ENCODE measurements around the gene NCAM1. TPM values are rescaled to one million over a fixed set of nuclear protein-coding genes. Genes with fewer than 3 reads are reported as not detected.

The NCAM1 gene
- total RNA-seq, 1 donor, result 9.6 TPM

GRCh38 chr11:112989198-112989597 lies 28.0 kb downstream of the NCAM1 start:
- Histone ChIP-seq H3K4me3 (ENCODE audit: low read length) (no peak overlapping the region), H3K4me1 (ENCODE audit: insufficient read depth, low read length) (no peaks in the 10 kb centered on the region), H3K9me3 (ENCODE audit: low read depth, low read length) (peaks cover 30% of the 10 kb centered on the region), H3K27me3 (ENCODE audit: insufficient read depth, low read length) (no peaks in the 10 kb centered on the region)

DNA sequence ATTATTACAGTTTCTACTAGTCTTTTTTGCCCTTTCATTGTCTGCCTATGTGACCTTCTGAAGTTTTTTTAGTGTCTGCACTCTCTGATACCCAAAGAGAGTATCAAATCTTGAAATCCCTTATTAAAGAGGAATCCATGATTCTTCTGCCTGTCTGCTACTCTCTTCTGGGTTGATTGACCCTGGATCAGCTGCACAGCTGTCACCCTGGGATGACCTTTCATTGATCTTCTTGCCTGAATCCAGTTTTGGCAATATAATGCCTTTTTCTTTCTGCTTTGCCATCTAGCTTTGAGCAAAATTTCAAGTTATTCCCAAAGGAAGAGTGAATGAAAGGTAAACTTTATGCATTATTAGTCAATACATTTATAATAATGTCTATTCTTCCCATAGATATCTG lies 32.6 kb downstream of the NCAM1 start:
- Histone ChIP-seq H3K27me3 (ENCODE audit: insufficient read depth, low read length) (peaks cover 3% of the 10 kb centered on the region), H3K9me3 (ENCODE audit: low read depth, low read length) (peaks cover 8% of the 10 kb centered on the region), H3K4me1 (ENCODE audit: insufficient read depth, low read length) (no peaks in the 10 kb centered on the region), H3K4me3 (ENCODE audit: low read length) (no peak overlapping the region)

DNA sequence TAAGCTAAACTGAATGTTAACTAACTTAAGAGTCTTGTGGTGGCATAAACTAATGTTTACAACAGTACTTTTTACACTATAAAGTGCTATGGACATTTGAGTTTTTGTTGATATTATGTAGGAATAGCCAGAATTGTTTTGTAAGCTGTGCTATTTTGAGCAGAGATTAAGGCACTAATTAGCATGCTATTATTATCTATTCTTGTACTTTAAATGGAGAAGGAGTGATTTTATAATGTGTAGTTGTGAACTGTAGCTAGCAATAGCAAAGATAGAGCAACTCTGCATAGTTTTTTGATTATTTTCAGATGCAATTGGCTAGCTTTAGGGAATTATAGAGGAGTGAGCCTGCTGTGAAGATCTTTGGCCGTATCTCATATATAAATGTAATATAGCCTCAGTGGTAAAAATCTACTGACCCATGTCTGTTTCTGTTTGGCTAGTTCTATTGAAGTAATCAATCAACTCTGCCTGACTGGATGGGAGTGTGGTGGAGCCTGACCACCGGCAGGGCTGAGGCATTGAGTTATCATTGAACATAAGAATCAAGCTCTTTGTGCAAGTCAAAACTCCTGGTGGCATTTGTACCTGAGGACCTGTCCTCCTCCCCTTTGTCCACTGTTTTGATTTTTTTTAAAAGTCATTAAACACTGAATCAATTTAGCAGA lies 34.3 kb downstream of the NCAM1 start:
- peaks cover 3% of the 10 kb centered on the region for H3K27me3 ChIP-seq (ENCODE audit: insufficient read depth, low read length)
- H3K4me3 ChIP-seq (ENCODE audit: low read length), result no peak overlapping the region
- no peaks in the 10 kb centered on the region for H3K4me1 ChIP-seq (ENCODE audit: insufficient read depth, low read length)
- H3K9me3 ChIP-seq (ENCODE audit: low read depth, low read length), result no peaks in the 10 kb centered on the region

DNA sequence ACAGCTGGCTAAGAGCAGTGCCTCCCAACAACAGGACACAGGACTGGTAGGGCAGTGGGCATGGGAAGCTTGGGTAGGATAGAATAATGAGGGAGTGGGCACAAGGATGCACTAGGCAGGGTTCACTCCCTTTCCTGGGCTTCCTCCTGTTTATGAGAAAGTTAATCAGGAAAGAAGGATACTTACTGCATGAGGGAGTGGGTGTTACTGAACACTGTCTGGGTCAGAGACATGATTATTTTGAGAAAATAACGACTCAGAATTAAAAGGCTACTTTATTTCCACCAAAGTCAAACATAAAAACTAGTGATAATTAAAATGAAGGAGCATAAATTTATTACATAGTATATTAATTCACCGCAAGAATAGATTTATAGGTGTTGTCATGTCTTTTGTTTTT lies 35.8 kb downstream of the NCAM1 start:
- Histone ChIP-seq H3K4me1 (ENCODE audit: insufficient read depth, low read length) (no peaks in the 10 kb centered on the region), H3K4me3 (ENCODE audit: low read length) (no peak overlapping the region), H3K9me3 (ENCODE audit: low read depth, low read length) (no peaks in the 10 kb centered on the region), H3K27me3 (ENCODE audit: insufficient read depth, low read length) (peaks cover 3% of the 10 kb centered on the region)

DNA sequence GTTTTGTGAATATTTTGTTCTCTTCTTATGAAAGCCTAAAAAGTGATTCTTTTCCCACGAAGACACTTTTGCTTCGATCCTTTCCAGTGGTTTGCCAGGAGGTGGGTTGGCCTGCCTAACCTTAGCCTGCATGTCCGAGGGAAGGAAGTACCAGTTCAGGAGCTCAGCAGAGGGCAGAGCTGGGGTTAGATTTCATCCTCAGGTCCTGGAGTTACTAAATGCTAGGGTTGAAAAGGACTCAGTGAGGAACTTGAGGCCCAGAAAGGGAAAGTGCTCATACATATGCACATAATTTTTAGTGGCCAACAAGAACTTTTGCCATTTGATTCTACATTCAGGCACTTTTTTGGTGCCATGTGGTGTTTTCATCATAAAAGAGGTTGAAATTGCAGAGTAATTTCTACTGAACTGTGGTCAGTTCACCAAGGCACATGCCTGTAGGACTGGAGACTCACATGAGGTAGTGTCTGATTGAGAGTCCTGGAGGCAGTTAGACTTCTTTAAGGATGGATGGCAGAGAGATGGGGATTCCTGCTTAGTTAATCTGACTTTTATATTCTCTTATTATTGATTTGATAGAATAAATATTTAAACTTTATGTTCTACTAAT lies 36.7 kb downstream of the NCAM1 start:
- H3K9me3 ChIP-seq (ENCODE audit: low read depth, low read length), result no peaks in the 10 kb centered on the region
- H3K4me1 ChIP-seq (ENCODE audit: insufficient read depth, low read length), result no peaks in the 10 kb centered on the region
- H3K27me3 ChIP-seq (ENCODE audit: insufficient read depth, low read length), result peaks cover 3% of the 10 kb centered on the region
- no peak overlapping the region for H3K4me3 ChIP-seq (ENCODE audit: low read length)

- Histone ChIP-seq H3K4me1 (ENCODE audit: insufficient read depth, low read length) (no peaks in the 10 kb centered on the region), H3K27me3 (ENCODE audit: insufficient read depth, low read length) (peaks cover 3% of the 10 kb centered on the region), H3K9me3 (ENCODE audit: low read depth, low read length) (no peaks in the 10 kb centered on the region), H3K4me3 (ENCODE audit: low read length) (no peak overlapping the region)
Measured at GRCh38 chr11:112999520-112999919, 38.3 kb downstream of the NCAM1 start.

DNA sequence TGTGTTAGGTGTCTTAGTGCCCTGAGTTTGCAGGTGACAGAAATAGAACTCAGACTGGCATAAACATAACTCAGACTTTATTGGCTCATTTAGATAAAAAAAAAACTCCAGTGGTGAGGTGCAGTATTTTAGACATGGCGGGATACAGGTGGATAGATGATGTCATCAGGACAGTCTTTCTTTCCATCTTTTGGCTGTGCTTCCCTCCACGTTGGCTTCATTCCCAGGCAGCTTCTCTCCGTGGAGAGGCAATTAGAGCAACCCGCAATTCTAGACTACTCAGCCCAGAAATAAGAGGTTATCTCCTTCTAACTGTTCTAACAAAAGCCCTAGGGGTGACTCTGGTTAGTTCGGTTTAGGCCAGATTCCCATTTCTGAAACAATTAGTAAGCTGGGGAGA lies 40.5 kb downstream of the NCAM1 start:
- Histone ChIP-seq H3K27me3 (ENCODE audit: insufficient read depth, low read length) (no peaks in the 10 kb centered on the region), H3K4me1 (ENCODE audit: insufficient read depth, low read length) (no peaks in the 10 kb centered on the region), H3K9me3 (ENCODE audit: low read depth, low read length) (no peaks in the 10 kb centered on the region), H3K4me3 (ENCODE audit: low read length) (no peak overlapping the region)

DNA sequence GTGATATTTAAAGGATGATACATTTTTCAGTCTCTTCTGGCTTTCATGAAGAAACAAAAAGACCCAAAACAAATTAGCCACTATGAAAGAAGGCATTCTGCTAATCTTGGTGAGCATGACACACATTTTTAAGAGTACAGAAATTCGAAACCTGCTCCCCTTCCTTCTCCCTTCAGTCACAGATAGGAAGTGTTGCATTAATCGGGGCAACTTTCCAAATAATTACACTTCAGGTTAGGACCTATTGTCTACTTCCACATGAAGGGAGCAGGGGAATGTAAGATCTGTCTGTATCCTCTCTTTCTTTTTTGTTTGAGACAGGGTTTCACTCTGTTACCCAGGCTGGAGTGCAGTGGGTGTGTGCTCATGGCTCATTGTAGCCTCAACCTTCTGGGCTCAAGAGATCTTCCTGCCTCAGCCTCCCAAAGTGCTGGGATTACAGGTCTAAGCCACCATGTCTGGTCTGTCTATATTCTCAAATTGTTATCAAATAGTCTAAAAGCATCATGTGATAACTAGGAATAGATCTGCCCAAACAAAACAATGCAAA lies 45.8 kb downstream of the NCAM1 start:
- Histone ChIP-seq H3K4me3 (ENCODE audit: low read length) (no peak overlapping the region), H3K27me3 (ENCODE audit: insufficient read depth, low read length) (no peaks in the 10 kb centered on the region), H3K4me1 (ENCODE audit: insufficient read depth, low read length) (no peaks in the 10 kb centered on the region), H3K9me3 (ENCODE audit: low read depth, low read length) (no peaks in the 10 kb centered on the region)

DNA sequence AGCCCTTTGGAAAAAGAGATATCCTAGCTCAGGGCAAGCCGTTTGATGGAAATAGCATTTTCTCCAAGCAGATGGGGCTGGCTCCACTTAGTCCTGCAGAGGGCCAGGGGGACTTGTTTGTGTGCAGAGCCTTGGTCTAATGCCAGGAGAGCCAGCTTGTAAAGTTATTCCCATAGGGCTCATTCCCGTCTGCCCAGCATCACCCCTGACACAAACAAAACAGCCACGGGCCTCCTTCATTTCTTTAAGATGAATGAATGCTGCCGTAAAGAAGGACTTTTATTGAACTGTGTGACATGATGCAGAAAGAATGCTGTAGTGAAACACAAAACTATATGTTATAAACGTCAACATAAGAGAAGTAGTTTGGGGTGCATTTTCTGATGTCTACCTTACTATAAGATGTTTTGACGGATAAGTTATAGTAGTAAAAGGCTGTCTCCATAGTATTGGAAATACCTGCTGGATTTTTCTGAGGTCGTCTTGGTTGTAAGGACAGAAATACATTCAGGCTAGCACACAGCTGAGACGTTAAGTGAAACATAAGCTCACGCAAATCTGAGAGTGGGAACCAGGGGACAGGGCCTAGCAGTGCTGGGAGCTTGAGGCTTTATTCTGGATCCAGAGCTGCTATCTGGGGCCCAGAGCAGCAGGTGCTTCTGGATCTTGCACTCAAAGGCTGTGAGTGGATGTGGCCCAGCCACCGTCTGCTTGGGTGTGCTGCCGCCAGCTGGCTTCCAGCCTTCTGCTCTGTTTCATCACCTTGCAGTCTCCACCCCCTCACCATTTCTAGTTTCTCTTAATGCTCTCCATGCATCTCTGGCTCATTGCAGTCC lies 53.3 kb downstream of the NCAM1 start:
- no peaks in the 10 kb centered on the region for H3K27me3 ChIP-seq (ENCODE audit: insufficient read depth, low read length)
- H3K4me3 ChIP-seq (ENCODE audit: low read length), result no peak overlapping the region
- H3K9me3 ChIP-seq (ENCODE audit: low read depth, low read length), result no peaks in the 10 kb centered on the region
- H3K4me1 ChIP-seq (ENCODE audit: insufficient read depth, low read length), result no peaks in the 10 kb centered on the region

DNA sequence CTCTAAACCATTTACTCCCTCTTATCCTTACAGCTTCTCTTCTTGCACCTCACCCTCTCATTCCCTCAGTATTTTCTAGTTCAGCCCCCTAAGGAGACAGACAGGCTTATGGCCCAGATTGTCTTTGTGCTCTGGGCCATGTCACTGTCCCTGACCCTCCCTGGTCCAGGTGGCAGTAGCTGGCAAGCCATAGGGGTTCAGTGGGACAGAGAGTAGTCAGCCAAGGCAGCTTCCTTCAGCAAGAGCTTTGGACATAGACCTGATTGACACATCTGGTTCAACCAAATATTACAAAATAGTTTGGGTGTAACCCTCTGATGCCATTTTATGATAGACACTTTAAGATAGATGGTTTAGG lies 53.9 kb downstream of the NCAM1 start:
- no peak overlapping the region for H3K4me3 ChIP-seq (ENCODE audit: low read length)
- H3K9me3 ChIP-seq (ENCODE audit: low read depth, low read length), result no peaks in the 10 kb centered on the region
- H3K4me1 ChIP-seq (ENCODE audit: insufficient read depth, low read length), result peaks cover 2% of the 10 kb centered on the region
- no peaks in the 10 kb centered on the region for H3K27me3 ChIP-seq (ENCODE audit: insufficient read depth, low read length)

GRCh38 chr11:113016905-113017304 lies 55.7 kb downstream of the NCAM1 start:
- peaks cover 6% of the 10 kb centered on the region for H3K4me1 ChIP-seq (ENCODE audit: insufficient read depth, low read length)
- no peak overlapping the region for H3K4me3 ChIP-seq (ENCODE audit: low read length)
- H3K27me3 ChIP-seq (ENCODE audit: insufficient read depth, low read length), result no peaks in the 10 kb centered on the region
- H3K9me3 ChIP-seq (ENCODE audit: low read depth, low read length), result no peaks in the 10 kb centered on the region

- Histone ChIP-seq H3K27me3 (ENCODE audit: insufficient read depth, low read length) (no peaks in the 10 kb centered on the region), H3K4me1 (ENCODE audit: insufficient read depth, low read length) (peaks cover 6% of the 10 kb centered on the region), H3K9me3 (ENCODE audit: low read depth, low read length) (no peaks in the 10 kb centered on the region)
Measured at GRCh38 chr11:113018913-113019312, 57.7 kb downstream of the NCAM1 start.

DNA sequence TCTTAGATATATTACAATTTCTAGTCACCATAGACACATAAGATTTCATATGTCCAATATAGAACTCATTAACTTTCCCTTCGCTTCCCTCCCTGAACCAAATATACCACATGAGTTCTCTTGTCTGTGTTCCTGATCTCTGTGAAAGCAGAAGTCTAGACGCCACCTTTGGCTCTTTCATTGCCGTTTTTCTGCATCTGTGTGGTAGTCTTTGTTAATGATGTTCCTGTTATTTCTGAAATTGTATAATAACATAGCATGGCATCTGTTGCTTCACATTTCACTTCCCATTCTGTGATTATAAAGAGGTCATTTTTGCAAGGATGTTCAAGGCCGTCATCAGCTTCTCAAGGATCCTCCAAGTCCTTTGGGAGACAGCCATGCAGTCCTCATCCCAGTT lies 58.5 kb downstream of the NCAM1 start:
- no peaks in the 10 kb centered on the region for H3K9me3 ChIP-seq (ENCODE audit: low read depth, low read length)
- H3K4me1 ChIP-seq (ENCODE audit: insufficient read depth, low read length), result peaks cover 6% of the 10 kb centered on the region
- no peaks in the 10 kb centered on the region for H3K27me3 ChIP-seq (ENCODE audit: insufficient read depth, low read length)
- no peak overlapping the region for H3K4me3 ChIP-seq (ENCODE audit: low read length)

More at GRCh38 chr11:113018913-113019312, 57.7 kb downstream of the NCAM1 start:
- no peak overlapping the region for H3K4me3 ChIP-seq (ENCODE audit: low read length)

- H3K9me3 ChIP-seq (ENCODE audit: low read depth, low read length), result no peaks in the 10 kb centered on the region
- no peak overlapping the region for H3K4me3 ChIP-seq (ENCODE audit: low read length)
- no peaks in the 10 kb centered on the region for H3K27me3 ChIP-seq (ENCODE audit: insufficient read depth, low read length)
- peaks cover 6% of the 10 kb centered on the region for H3K4me1 ChIP-seq (ENCODE audit: insufficient read depth, low read length)
Measured at GRCh38 chr11:113021111-113021510, 59.9 kb downstream of the NCAM1 start.

GRCh38 chr11:113022262-113022661 lies 61.0 kb downstream of the NCAM1 start:
- Histone ChIP-seq H3K4me1 (ENCODE audit: insufficient read depth, low read length) (peaks cover 6% of the 10 kb centered on the region), H3K4me3 (ENCODE audit: low read length) (no peak overlapping the region), H3K27me3 (ENCODE audit: insufficient read depth, low read length) (no peaks in the 10 kb centered on the region), H3K9me3 (ENCODE audit: low read depth, low read length) (no peaks in the 10 kb centered on the region)
